Upper lobe of right lung (tissue), 1 donor: ENCODE measurements around the gene DYRK1A. TPM values are rescaled to one million over a fixed set of nuclear protein-coding genes. Genes with fewer than 3 reads are reported as not detected.

Experiments
- ATAC-seq: fragments of 200-7000 bp; cut with Tn5 transposase; one replicate; pipeline ENCODE4 v1.9.1; 2020; ENCODE audit warnings: mild to moderate bottlenecking, moderate library complexity
- DNase-seq: peaks from one replicate; pipeline ENCODE4 v3.0.0-alpha.2; 2020
- H3K27ac ChIP-seq: fragments of 200-600 bp; one replicate; pipeline ENCODE4 v1.8.0; 2022
- H3K27me3 ChIP-seq: fragments of 200-600 bp; one replicate; pipeline ENCODE4 v1.8.0; 2022; ENCODE audit warnings: mild to moderate bottlenecking
- H3K36me3 ChIP-seq: fragments of 200-600 bp; one replicate; pipeline ENCODE4 v1.8.0; 2022
- H3K4me1 ChIP-seq: fragments of 200-600 bp; one replicate; pipeline ENCODE4 v1.8.0; 2022
- H3K4me3 ChIP-seq: fragments of 200-600 bp; one replicate; pipeline ENCODE4 v1.8.0; 2022; ENCODE audit warnings: mild to moderate bottlenecking
- H3K9me3 ChIP-seq: fragments of 200-600 bp; one replicate; pipeline ENCODE4 v1.8.0; 2022
- intact Hi-C: fragments of 100-400 bp; cut with DNase I; formaldehyde crosslinking; loops from one replicate; pipeline ENCODE4 v1.11.0; 2022
- total RNA-seq: library from RNA; stranded (reverse); fragmentation: NEBNext Ultra II Directional; extraction: Animal tissue kit (Norgen Biotek cat#: 25700); gene quantifications from one replicate; pipeline ENCODE4 v1.2.1, GENCODE V29; 2021
- TF ChIP-seq, protein P1 (sequence below): fragments of 200-600 bp; IDR thresholded peaks from one replicate; pipeline ENCODE4 v1.8.0; 2022; ENCODE audit warnings: antibody characterized with exemption
- donor health status: DM: no; HTN: yes; CAD: no; lungs with severe emphysema.

Gene DYRK1A
- total RNA-seq, 1 donor from 2014 or later, result 70.9 TPM

- no peak overlapping the region for H3K27ac ChIP-seq
- TF ChIP-seq, protein P1, sequence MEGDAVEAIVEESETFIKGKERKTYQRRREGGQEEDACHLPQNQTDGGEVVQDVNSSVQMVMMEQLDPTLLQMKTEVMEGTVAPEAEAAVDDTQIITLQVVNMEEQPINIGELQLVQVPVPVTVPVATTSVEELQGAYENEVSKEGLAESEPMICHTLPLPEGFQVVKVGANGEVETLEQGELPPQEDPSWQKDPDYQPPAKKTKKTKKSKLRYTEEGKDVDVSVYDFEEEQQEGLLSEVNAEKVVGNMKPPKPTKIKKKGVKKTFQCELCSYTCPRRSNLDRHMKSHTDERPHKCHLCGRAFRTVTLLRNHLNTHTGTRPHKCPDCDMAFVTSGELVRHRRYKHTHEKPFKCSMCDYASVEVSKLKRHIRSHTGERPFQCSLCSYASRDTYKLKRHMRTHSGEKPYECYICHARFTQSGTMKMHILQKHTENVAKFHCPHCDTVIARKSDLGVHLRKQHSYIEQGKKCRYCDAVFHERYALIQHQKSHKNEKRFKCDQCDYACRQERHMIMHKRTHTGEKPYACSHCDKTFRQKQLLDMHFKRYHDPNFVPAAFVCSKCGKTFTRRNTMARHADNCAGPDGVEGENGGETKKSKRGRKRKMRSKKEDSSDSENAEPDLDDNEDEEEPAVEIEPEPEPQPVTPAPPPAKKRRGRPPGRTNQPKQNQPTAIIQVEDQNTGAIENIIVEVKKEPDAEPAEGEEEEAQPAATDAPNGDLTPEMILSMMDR, result no peak
- ATAC-seq (peak; percentile 71), DNase-seq (peak; percentile 76)
- no peaks in the 10 kb centered on the region for H3K9me3 ChIP-seq
- peaks cover 14% of the 10 kb centered on the region for H3K4me1 ChIP-seq
- no peaks in the 10 kb centered on the region for H3K27me3 ChIP-seq
- H3K4me3 ChIP-seq, result no peak overlapping the region
- no peaks in the 10 kb centered on the region for H3K36me3 ChIP-seq
- intact Hi-C loops, result no loop called here
Measured at GRCh38 chr21:37531431-37531932, 164.9 kb downstream of the DYRK1A start.

DNA sequence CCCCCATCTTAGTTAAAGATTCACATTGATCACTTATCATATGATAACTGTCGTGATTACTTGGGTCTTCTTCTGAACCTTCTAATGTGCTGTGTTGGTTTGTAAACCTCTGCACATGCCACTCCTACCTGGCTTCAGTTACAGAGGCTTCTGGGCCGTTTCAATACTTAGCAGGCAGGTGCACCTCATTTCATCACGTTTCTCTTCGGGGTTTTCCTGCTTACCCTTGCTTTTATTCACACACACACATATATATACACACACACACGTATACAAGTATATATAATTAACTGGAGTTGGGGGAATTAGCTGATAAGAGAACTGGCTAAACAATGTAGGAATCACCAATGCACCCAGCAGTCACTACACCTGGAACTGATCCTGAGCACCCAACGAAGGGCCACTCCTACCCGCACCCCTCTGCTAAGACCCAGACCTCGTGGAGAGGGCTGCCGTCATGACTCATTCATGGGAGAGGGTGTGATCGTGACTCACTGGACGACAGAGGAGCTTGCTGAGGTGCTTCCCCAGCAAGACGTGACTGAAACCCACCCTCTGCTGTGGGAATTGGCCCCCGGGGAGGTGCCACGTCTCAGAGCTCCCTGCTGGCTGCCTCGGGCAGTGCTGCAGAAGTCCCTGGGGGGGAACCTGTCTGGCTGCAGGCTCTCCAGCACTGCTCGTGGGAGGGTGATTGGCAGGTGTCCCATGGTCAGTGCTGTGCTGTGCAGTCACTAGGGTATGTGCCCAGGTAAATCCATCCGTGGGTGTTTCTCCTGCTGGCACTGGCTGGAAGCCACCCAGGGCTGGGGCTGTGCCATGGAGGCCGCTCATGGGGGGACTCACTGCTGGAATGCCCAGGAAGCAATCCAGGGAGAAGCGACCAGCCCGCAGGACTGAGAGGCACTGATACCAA, 166.6 kb downstream of the DYRK1A start:
- intact Hi-C loops, result no loop called here
- Histone ChIP-seq H3K36me3 (no peaks in the 10 kb centered on the region), H3K4me3 (no peak overlapping the region), H3K27me3 (no peaks in the 10 kb centered on the region), H3K4me1 (peaks cover 14% of the 10 kb centered on the region), H3K9me3 (no peaks in the 10 kb centered on the region), H3K27ac (no peak overlapping the region)
- DNase-seq, result no peak
- ATAC-seq, result peak; percentile 70
- TF ChIP-seq, protein P1, result no peak

DNA sequence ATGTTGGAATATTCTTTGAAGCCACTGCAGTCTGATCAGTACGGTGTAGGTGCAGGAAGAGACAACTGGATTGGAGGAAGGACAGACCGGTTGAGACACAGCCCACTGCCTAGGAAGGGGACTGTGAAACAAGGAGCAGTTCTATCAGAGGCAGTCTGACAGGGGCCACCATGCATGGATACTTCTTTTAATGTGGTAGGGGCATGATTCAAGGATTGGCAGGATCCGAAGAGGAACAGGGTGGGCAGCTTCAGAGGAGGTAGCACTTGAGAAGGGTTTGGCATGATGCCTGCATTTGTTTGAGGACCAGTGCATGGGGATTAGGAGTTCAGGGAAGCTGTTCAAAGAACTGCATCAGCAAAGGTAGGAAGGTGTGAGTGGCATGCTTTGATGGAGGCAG, 167.9 kb downstream of the DYRK1A start:
- DNase-seq, result no peak
- H3K9me3 ChIP-seq, result no peaks in the 10 kb centered on the region
- H3K27ac ChIP-seq, result no peak overlapping the region
- H3K27me3 ChIP-seq, result no peaks in the 10 kb centered on the region
- no peaks in the 10 kb centered on the region for H3K36me3 ChIP-seq
- TF ChIP-seq, protein P1, result no peak
- no peak overlapping the region for H3K4me3 ChIP-seq
- ATAC-seq, result no peak
- intact Hi-C loops, result no loop called here
- H3K4me1 ChIP-seq, result peaks cover 14% of the 10 kb centered on the region

GRCh38 chr21:37535130-37535529, 168.6 kb downstream of the DYRK1A start:
- Histone ChIP-seq H3K36me3 (no peaks in the 10 kb centered on the region), H3K9me3 (no peaks in the 10 kb centered on the region), H3K4me3 (no peak overlapping the region), H3K27ac (no peak overlapping the region), H3K4me1 (peaks cover 14% of the 10 kb centered on the region), H3K27me3 (no peaks in the 10 kb centered on the region)
- no peak for ATAC-seq
- TF ChIP-seq, protein P1, result no peak
- intact Hi-C loops, result no loop called here
- DNase-seq, result no peak

DNA sequence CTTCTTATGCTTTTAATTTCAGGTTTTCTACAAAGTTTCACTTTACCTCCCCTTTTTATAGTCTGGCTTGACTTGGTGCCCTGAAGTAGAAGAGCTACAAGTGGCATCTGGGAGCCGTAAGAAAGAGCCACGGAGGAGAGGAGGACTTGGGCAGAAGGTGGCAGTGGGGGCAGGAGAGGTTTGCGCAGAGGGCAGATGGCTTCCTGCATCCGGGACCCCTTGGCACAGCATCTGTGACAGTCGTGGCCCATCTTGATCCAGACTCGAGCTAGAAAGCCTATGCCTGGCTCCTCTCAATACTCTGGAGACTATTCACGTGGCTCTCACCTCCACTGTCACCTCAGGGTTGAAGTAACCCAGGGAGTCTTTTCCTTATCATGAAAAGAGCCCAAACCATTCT, 169.1 kb downstream of the DYRK1A start:
- ATAC-seq, result no peak
- H3K27me3 ChIP-seq, result no peaks in the 10 kb centered on the region
- no peak for DNase-seq
- H3K36me3 ChIP-seq, result no peaks in the 10 kb centered on the region
- H3K4me1 ChIP-seq, result peaks cover 14% of the 10 kb centered on the region
- intact Hi-C loops, result no loop called here
- TF ChIP-seq, protein P1, result no peak
- no peak overlapping the region for H3K4me3 ChIP-seq
- H3K27ac ChIP-seq, result no peak overlapping the region
- no peaks in the 10 kb centered on the region for H3K9me3 ChIP-seq
